ENCODE results near the gene STXBP3.
A peak's percentile ranks its signal among the peaks of the same experiment; 100 is the strongest.
"Not testable (repeated sequence)": the region's sequence is repeated elsewhere in the genome, so short reads cannot be mapped to it uniquely, and the experiment has no call there.

The STXBP3 gene

GRCh38 chr1:108729481-108729880, 17.0 kb upstream of the STXBP3 start:
- no peak for DNase-seq

DNA sequence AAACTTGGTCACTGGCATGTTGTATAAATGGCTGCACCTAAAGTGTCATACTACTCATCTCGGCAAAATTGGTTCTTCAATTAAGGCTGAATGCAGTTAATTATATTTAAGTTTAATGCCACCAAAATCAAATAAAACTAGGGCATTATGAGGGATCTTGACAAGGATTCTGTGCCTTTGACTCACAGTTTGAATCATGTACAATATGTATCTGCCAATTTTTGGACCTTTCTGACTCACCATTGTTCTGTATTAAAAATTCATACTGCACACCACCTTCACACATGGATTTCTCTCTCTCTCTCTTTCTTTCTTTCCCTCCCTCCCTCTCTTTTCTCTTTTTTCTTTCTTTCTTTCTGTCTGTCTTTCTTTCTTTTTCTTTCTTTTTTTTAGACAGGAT, 14.1 kb upstream of the STXBP3 start:
- no peak for DNase-seq

GRCh38 chr1:108734171-108734865, 12.2 kb upstream of the STXBP3 start:
- DNase-seq: no peak

DNA sequence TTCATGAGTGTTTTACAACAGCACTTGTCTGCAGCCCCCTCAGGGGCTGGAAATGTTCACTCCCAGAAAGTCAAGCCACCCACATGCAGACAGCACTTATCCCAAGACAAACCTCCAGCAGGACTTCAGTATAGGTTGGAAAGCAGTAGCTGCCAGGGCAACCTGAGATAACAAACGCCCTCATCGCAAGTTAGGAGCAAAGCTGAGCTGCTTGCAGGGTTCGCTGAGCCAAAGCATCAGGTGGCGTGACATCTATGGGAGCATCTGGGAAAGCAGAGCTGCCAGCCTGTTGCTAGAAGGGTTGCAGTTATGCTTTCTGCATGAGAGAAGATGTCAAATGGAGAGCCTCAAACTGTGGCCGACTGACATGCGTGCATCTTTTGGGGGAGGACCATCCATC, 4.2 kb upstream of the STXBP3 start:
- no peak for DNase-seq

DNA sequence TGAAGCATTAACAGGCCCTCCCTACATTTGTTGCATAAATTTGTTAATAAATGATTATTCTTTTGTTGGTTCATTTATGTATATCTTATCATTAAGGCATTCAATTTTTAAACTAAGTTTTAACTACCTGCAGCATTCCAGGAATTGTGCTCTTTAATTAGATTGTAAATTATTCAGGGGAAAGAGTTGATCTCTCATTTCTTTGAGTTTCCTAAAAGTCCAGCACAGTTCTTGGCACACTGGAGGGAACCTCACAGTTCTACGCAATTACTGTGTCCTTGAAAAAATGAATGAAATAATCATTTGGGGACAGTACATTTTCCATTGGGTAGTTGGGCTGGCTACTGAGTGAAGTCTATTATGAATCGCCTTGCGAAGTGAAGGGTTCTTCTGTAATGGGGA, 493 bp upstream of the STXBP3 start:
- no peak for DNase-seq

DNA sequence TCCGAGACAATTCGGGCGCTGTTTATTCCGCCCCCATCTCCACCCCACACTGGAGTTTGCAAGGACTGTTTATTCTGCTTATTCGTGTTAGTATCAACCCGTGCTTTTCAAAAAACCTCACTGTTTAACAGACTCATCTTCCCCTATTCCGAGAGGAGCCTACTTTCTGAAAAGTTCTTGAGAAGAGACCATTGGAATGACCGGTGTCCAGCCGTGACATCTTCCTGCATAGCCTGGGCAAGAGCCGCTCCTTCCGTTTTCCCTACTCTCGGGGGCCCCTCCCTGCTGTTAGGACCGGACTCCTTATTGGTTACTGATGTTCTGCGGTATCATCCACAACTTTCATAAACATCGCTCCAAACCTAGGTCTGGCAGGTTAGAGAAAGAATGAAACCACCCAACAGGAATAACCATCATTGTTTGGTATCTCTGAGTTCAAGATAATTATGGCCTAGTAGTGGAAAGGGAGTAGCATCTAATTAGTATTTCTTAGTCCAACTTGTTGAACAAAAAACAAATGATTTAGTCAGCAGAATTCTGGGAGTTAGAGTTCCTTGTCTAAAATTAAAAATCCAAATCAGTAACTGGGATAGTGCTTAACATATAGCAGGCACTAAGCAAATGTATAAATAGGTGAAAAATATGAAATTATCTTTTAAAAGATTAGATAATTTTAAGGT, 837 bp downstream of the STXBP3 start:
- DNase-seq: peak; percentile 87 to 91

- DNase-seq: peak in 1 of 2 donors; percentile 64
Measured at GRCh38 chr1:108747898-108748297, 1.4 kb downstream of the STXBP3 start.

DNA sequence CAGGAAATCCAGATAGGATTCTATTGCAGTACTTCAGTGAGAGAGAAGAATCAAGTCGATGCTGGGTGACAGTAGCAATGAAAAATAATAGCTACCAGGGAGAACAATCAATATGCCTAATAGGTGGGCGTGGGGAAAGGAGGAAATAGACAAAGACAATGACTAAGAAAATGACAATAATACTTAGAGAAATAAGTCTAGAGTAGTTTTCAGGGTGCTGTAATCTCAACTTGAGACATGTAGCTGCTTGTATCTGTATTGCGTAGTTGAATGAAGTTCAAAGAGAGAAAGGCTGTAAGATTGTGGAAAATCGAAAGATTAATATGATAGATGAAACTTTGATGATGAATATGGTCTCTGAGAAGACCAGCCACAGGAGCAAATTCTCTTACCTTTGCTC, 2.6 kb downstream of the STXBP3 start:
- DNase-seq: peak in 1 of 2 donors; percentile 14

- no peak for DNase-seq
Measured at GRCh38 chr1:108750476-108751181, 4.2 kb downstream of the STXBP3 start.

GRCh38 chr1:108753363-108753762, 6.9 kb downstream of the STXBP3 start:
- no peak for DNase-seq

- DNase-seq: no peak
Measured at GRCh38 chr1:108758796-108759195, 12.3 kb downstream of the STXBP3 start.

GRCh38 chr1:108767115-108767514, 20.6 kb downstream of the STXBP3 start:
- DNase-seq: no peak

DNA sequence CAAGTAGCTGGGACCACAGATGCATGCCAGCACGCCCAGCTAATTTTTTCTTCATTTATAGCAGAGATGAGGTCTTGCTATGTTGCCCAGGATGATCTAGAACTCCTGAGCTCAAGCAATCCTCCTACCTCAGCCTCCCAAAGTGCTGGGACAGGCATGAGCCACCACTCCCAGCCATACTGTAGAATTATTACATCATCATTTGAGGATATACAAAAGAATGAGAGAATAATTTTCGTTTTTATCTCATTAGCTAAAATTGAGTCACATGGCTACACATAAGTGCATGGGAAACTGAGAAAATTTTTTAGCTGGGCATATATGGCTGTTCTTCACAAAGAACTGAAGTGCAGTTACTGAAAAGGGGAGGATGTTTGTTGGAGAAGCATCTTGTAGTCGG, 21.2 kb downstream of the STXBP3 start:
- DNase-seq: no peak

DNA sequence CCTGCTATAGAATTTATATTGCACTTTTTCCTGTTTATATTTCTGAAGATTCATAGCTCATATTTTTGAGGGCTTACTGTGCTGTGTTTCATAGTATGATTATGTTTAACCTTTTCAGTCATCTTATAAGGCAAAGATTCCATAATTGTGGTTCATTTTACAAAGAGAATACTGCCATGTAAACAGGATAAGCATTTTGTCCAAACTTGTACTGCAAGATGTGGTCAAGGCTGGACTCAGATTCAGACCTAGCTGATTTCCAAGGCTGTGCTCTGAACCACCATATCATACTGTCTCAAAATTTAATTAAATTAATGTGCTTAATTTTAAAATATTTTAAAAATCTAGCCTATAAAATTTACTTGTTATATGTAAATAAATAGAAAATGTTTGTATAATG, 31.4 kb downstream of the STXBP3 start:
- no peak for DNase-seq

DNA sequence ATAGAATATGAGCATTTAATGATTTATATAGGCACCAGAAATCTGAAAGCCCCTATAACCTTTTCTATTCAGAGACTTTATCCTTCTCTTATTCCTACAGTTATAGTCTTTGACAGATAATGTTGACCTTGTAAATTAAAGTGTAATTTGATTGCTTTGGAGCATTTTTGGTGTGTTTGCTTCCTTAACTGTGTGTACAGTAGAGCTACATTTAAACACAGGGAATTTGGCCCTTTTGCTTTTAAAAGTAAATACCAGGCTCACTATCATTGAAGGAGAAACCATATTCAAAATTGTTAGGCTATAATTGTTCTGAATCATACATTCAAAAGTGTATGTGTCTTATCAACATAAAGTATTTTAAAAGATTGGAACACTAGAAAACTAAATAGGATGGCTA, 33.0 kb downstream of the STXBP3 start:
- DNase-seq: no peak

GRCh38 chr1:108780937-108781574, 34.6 kb downstream of the STXBP3 start:
- DNase-seq: no peak

GRCh38 chr1:108781575-108781944, 35.1 kb downstream of the STXBP3 start:
- not testable (repeated sequence) for DNase-seq

DNA sequence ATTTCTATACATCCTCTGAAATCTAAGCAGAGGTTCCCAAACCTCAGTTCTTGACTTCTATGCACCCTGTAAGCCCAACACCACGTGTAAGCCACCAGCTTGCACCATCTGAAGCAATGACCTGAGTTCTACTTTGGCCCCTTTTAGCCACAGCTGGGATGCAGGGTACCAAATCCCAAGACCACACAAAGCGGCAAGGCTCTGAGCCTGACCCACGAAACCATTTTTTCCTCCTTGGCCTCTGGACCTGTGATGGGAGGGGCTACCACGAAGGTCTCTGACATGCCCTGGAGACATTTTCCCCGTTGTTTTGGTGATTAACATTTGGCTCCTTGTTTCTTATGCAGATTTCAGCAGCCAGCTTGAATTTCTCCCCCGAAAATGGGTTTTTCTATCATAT, 38.8 kb downstream of the STXBP3 start:
- no peak for DNase-seq

DNA sequence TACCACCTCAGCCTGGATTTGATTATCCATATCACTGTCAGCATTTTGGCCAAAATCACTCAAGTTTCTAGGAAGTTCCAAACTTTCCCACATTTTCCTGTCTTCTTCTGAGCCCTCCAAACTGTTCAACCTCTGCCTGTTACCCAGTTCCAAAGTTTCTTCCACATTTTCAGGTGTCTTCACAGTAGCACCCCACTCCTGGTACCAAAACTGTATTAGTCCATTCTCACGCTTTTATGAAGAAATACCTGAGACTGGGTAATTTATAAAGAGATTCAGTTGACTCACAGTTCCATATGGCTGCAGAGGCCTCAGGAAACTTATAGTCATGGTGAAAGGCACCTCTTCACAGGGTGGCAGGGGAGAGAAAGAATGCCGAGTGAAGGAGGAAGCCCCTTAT, 39.4 kb downstream of the STXBP3 start:
- DNase-seq: no peak

DNA sequence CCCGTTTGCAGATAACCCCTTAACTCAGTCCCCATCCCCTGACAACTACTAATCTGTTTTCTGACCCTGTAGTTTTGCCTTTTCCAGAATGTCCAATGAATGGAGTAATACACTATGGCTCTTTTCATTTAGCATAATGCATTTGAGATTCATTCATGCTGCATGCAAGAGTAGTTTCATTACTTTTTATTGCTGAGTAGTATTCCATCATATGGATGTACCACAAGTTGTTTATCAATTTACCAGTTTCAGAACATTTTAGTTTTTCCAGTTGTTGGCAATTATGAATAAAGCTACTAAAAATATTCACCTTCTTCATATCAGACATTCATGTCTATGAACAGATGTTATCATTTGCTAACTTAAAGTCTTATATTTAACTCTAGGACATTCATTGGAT, 45.3 kb downstream of the STXBP3 start:
- DNase-seq: no peak

DNA sequence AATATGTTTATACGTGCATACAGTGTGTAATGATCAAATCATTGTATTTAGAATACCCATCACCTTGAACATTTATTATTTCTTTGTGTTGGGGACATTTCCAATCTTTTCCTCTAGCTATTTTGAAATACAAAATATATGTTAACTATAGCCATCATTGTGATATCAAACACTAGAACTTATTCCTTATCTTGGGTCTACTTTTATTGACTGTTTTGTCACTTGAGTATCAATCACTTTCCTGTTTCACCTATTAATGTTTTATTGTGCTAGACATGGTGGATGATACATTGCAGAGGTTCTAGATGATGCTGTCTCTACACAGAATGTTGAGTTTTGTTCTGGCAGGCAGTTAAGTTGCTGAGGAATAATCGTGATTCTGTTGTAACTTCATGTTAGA, 45.9 kb downstream of the STXBP3 start:
- no peak for DNase-seq

- no peak for DNase-seq
Measured at GRCh38 chr1:108799001-108799400, 52.5 kb downstream of the STXBP3 start.

GRCh38 chr1:108801101-108801500, 54.6 kb downstream of the STXBP3 start:
- DNase-seq: no peak

DNA sequence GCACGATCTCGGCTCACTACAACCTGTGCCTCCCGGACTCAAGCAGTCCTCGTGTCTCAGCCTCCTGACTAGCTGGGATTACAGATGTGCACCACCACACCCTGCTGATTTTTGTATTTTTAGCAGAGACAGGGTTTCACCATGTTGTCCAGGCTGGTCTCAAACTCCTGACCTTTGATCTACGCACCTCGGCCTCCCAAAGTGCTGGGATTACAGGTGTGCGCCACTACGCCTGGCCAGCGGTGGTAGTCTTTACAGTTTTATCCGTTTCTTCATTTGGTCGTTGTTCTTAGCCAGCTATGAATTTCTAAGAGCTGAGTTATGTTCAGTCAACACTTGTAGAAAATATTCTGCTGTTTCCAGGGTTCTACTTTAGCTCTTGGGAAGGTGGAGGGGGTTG, 57.1 kb downstream of the STXBP3 start:
- no peak for DNase-seq
